H1 (cell line): ENCODE measurements around the gene SESN1. TPM values are rescaled to one million over a fixed set of nuclear protein-coding genes. Genes with fewer than 3 reads are reported as not detected.

ENCODE experiments used
- polyA plus RNA-seq, 7 experiments: library from polyadenylated mRNA; depleted of rRNA in 3 of 7; stranded (reverse) in 5 of 7; unstranded in 2 of 7; fragments of >200 nt in 5 of 7; fragments of 200-250 nt in 2 of 7; gene quantifications; 1 replicate in 5 of 7; 2 replicates in 1 of 7; 4 replicates in 1 of 7; pipeline versions ENCODE4 v1.2.1 to v1.2.3, GENCODE V29; 2011 to 2013; ENCODE audit warnings: missing spikeins in 2 of 7, mixed read lengths in 2 of 7
- total RNA-seq: library from RNA; stranded (reverse); fragmentation: NEBNext Ultra II Directional; extraction: Animal tissue kit (Norgen Biotek cat#: 25700); gene quantifications from 2 replicates; pipeline ENCODE4 v1.2.1, GENCODE V29; 2021
- TF ChIP-seq, protein P1 (sequence below): IDR thresholded peaks from 2 replicates; pipeline ENCODE4 v1.6.1; 2012; ENCODE audit warnings: low read length, inconsistent platforms
- TF ChIP-seq, protein P2 (sequence below): IDR thresholded peaks from 2 replicates; pipeline ENCODE4 v1.6.1; 2012; ENCODE audit warnings: inconsistent platforms

The SESN1 gene
- total and polyA plus RNA-seq, 2 of the 8 experiments (the other 6 are each of a cell fraction or from before 2014, with no cell fraction given), result 12.8 to 15.6 TPM

DNA sequence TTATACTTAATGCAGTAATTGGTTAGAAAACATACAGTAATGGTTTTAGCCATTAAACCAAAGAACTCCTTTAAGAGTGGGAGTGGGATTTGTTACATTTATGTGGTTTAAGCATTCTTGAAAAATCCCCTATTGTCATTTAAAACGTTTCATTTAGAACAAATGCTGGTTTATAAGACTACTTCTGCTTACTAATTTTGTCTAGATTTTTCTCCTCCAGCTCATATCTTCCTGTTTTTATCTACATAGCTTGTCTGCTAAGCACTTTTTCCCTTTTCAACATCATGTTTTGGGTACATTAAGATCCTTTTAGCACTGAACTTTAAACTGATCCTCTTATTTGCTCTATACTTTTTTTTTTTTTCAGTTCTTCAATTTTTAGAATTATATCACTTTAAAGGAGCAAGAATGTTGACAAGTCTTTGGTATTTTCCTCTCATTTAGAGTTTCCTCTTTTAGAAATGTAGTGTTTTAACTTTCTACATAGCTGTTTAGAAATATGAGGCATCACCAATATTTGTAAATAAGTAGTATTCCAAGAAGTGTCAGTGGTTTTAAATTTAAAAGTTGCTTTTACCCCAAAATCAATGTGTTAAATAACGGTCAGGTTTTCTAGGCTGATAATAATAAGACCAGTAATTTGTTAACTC lies 80.9 kb downstream of the SESN1 start (continued):
- TF ChIP-seq, protein P1, sequence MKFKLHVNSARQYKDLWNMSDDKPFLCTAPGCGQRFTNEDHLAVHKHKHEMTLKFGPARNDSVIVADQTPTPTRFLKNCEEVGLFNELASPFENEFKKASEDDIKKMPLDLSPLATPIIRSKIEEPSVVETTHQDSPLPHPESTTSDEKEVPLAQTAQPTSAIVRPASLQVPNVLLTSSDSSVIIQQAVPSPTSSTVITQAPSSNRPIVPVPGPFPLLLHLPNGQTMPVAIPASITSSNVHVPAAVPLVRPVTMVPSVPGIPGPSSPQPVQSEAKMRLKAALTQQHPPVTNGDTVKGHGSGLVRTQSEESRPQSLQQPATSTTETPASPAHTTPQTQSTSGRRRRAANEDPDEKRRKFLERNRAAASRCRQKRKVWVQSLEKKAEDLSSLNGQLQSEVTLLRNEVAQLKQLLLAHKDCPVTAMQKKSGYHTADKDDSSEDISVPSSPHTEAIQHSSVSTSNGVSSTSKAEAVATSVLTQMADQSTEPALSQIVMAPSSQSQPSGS, result no peak
- TF ChIP-seq, protein P2, sequence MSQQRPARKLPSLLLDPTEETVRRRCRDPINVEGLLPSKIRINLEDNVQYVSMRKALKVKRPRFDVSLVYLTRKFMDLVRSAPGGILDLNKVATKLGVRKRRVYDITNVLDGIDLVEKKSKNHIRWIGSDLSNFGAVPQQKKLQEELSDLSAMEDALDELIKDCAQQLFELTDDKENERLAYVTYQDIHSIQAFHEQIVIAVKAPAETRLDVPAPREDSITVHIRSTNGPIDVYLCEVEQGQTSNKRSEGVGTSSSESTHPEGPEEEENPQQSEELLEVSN, result no peak
- TF ChIP-seq, all 59 proteins: peak for 0
